T follicular helper cell (primary cell): Measurements from ENCODE around the gene ITGB1BP1.

Source experiments
- DNase-seq: peaks from one replicate; pipeline ENCODE4 v3.0.0-alpha.2; 2020; ENCODE audit warnings: low read depth

ITGB1BP1 gene

GRCh38 chr2:9424447-9425164, 1.3 kb upstream of the ITGB1BP1 start:
- no peak for DNase-seq

GRCh38 chr2:9423922-9424272, 569 bp upstream of the ITGB1BP1 start:
- DNase-seq = no peak

GRCh38 chr2:9422321-9423099, 818 bp downstream of the ITGB1BP1 start:
- DNase-seq = peak; percentile 9

- DNase-seq = no peak
These were observed 2.8 kb downstream of the ITGB1BP1 start for GRCh38 chr2:9420495-9420894.

- DNase-seq = no peak
These were observed 3.8 kb downstream of the ITGB1BP1 start for GRCh38 chr2:9419541-9419940.

GRCh38 chr2:9418746-9419145, 4.6 kb downstream of the ITGB1BP1 start:
- DNase-seq = no peak

GRCh38 chr2:9417725-9418124, 5.6 kb downstream of the ITGB1BP1 start:
- DNase-seq = no peak

- DNase-seq = no peak
These were observed 6.4 kb downstream of the ITGB1BP1 start for GRCh38 chr2:9416962-9417316.

- no peak for DNase-seq
These were observed 6.9 kb downstream of the ITGB1BP1 start for GRCh38 chr2:9416267-9416961.

GRCh38 chr2:9415516-9416169, 7.7 kb downstream of the ITGB1BP1 start:
- DNase-seq = no peak

- DNase-seq = no peak
These were observed 10.5 kb downstream of the ITGB1BP1 start for GRCh38 chr2:9412781-9413180.

- no peak for DNase-seq
These were observed 13.2 kb downstream of the ITGB1BP1 start for GRCh38 chr2:9410108-9410507.

- DNase-seq = no peak
These were observed 14.6 kb downstream of the ITGB1BP1 start for GRCh38 chr2:9408641-9409151.

GRCh38 chr2:9407363-9407811, 15.9 kb downstream of the ITGB1BP1 start:
- DNase-seq = no peak

- no peak for DNase-seq
These were observed 16.6 kb downstream of the ITGB1BP1 start for GRCh38 chr2:9406529-9407362.

- DNase-seq = no peak
These were observed 17.7 kb downstream of the ITGB1BP1 start for GRCh38 chr2:9405636-9406035.

GRCh38 chr2:9404451-9404850, 18.9 kb downstream of the ITGB1BP1 start:
- DNase-seq = no peak

GRCh38 chr2:9403924-9404323, 19.4 kb downstream of the ITGB1BP1 start:
- no peak for DNase-seq

GRCh38 chr2:9401646-9402371, 21.5 kb downstream of the ITGB1BP1 start:
- DNase-seq = no peak

GRCh38 chr2:9401059-9401547, 22.2 kb downstream of the ITGB1BP1 start:
- no peak for DNase-seq
